CD14-positive monocyte (primary cell): ENCODE data around the gene EEF1B2. TPM values are rescaled to one million over a fixed set of nuclear protein-coding genes. Genes with fewer than 3 reads are reported as not detected.

Source experiments
- DNase-seq, 3 donors: peaks; one replicate each; pipeline ENCODE4 v3.0.0-alpha.2; 2011 to 2022
- H2AFZ ChIP-seq: 2 replicates; pipeline ENCODE4 v1.6.0; 2012; ENCODE audit warnings: mild to moderate bottlenecking, low read depth, low read length, inconsistent platforms; ENCODE audit not compliant: insufficient read depth, poor library complexity, severe bottlenecking
- H3K27ac ChIP-seq, 2 donors: 1 replicate in 1 of 2; 2 replicates in 1 of 2; pipeline ENCODE4 v1.5.1; 2012 to 2013; ENCODE audit warnings: low read length in 2 of 2, control low read depth in 1 of 2, inconsistent platforms in 1 of 2, low read depth in 1 of 2, mild to moderate bottlenecking in 1 of 2
- H3K27me3 ChIP-seq, 2 donors: one replicate each; pipeline versions ENCODE4 v1.6.0 to v1.6.1; 2011 to 2013; ENCODE audit warnings: low read length in 2 of 2; ENCODE audit not compliant: control insufficient read depth in 2 of 2, insufficient read depth in 2 of 2
- H3K36me3 ChIP-seq, 2 donors: replicated peaks in 1 of 2; 1 replicate in 1 of 2; 2 replicates in 1 of 2; pipeline versions ENCODE4 v1.5.1 to v1.6.1; 2012 to 2013; ENCODE audit warnings: low read length in 2 of 2, control low read depth in 1 of 2, inconsistent platforms in 1 of 2, mild to moderate bottlenecking in 1 of 2; ENCODE audit not compliant: insufficient read depth in 2 of 2, control insufficient read depth in 1 of 2
- H3K4me1 ChIP-seq, 2 donors: 1 replicate in 1 of 2; 2 replicates in 1 of 2; pipeline versions ENCODE4 v1.5.1 to v1.6.1; 2012 to 2013; ENCODE audit warnings: low read length in 2 of 2, control low read depth in 1 of 2, inconsistent platforms in 1 of 2, mild to moderate bottlenecking in 1 of 2, moderate library complexity in 1 of 2; ENCODE audit not compliant: insufficient read depth in 2 of 2, control insufficient read depth in 1 of 2
- H3K4me2 ChIP-seq: replicated peaks from 2 replicates; pipeline ENCODE3; 2012; ENCODE audit warnings: low read length, moderate library complexity, mild to moderate bottlenecking; ENCODE audit not compliant: poor library complexity, severe bottlenecking; ENCODE audit errors: extremely low read depth
- H3K4me3 ChIP-seq, 3 experiments: fragments of 200-600 bp in 1 of 3; sonication (generic) in 1 of 3; replicated peaks in 1 of 3; 1 replicate in 2 of 3; 2 replicates in 1 of 3; pipeline ENCODE4 v1.5.1; 2011 to 2013; ENCODE audit warnings: low read length in 3 of 3, mild to moderate bottlenecking in 3 of 3, control low read depth in 2 of 3, low read depth in 2 of 3, inconsistent platforms in 1 of 3, moderate library complexity in 1 of 3
- H3K79me2 ChIP-seq: 2 replicates; pipeline ENCODE4 v1.6.0; 2012; ENCODE audit warnings: mild to moderate bottlenecking, control low read depth, inconsistent platforms, low read length, moderate library complexity; ENCODE audit not compliant: insufficient read depth
- H3K9ac ChIP-seq: 2 replicates; pipeline ENCODE4 v1.6.0; 2017; ENCODE audit warnings: low read length, mild to moderate bottlenecking; ENCODE audit not compliant: insufficient read depth, poor library complexity, severe bottlenecking
- H3K9me3 ChIP-seq, 2 donors: replicated peaks in 1 of 2; 1 replicate in 1 of 2; 2 replicates in 1 of 2; pipeline versions ENCODE4 v1.5.1 to v1.6.1; 2012 to 2013; ENCODE audit warnings: low read length in 2 of 2, control low read depth in 1 of 2; ENCODE audit not compliant: control insufficient read depth in 1 of 2, insufficient read depth in 1 of 2
- H4K20me1 ChIP-seq: 2 replicates; pipeline ENCODE4 v1.6.0; 2012; ENCODE audit warnings: mild to moderate bottlenecking, low read length, control low read depth, moderate library complexity; ENCODE audit not compliant: insufficient read depth
- H3K27ac Mint-ChIP-seq, 7 donors: one replicate each; pipeline ENCODE4 v1.8.0; 2020; ENCODE audit warnings: mild to moderate bottlenecking in 7 of 7, mixed read lengths in 7 of 7, moderate library complexity in 6 of 7, inconsistent platforms in 2 of 7
- H3K27me3 Mint-ChIP-seq, 3 donors: one replicate each; pipeline ENCODE4 v1.8.0; 2021 to 2022; ENCODE audit warnings: low read depth in 3 of 3, mild to moderate bottlenecking in 3 of 3, mixed read lengths in 3 of 3, moderate library complexity in 3 of 3, inconsistent platforms in 1 of 3
- H3K36me3 Mint-ChIP-seq, 2 donors: one replicate each; pipeline ENCODE4 v1.8.0; 2020; ENCODE audit warnings: mixed read lengths in 2 of 2, inconsistent platforms in 1 of 2, mild to moderate bottlenecking in 1 of 2
- H3K4me1 Mint-ChIP-seq: one replicate; pipeline ENCODE4 v1.8.0; 2020; ENCODE audit warnings: mild to moderate bottlenecking, mixed read lengths
- H3K4me3 Mint-ChIP-seq, 2 donors: one replicate each; pipeline ENCODE4 v1.8.0; 2020; ENCODE audit warnings: mild to moderate bottlenecking in 2 of 2, mixed read lengths in 2 of 2, moderate library complexity in 1 of 2
- H3K9me3 Mint-ChIP-seq, 7 donors: one replicate each; pipeline ENCODE4 v1.8.0; 2020 to 2022; ENCODE audit warnings: mixed read lengths in 7 of 7, mild to moderate bottlenecking in 6 of 7, moderate library complexity in 6 of 7, inconsistent platforms in 2 of 7
- CTCF ChIP-seq: fragments of 200-600 bp; IDR thresholded peaks from one replicate; pipeline ENCODE4 v1.8.0; 2022; ENCODE audit warnings: antibody characterized with exemption, mild to moderate bottlenecking
- WGBS: methylation state at CpG from one replicate; pipeline ENCODE4 v1.1.5; 2013; ENCODE audit warnings: missing lambda C conversion rate; ENCODE audit not compliant: insufficient coverage; 5-methylcytosine and 5-hydroxymethylcytosine counted together
- intact Hi-C, 2 donors: fragments of 100-400 bp; cut with micrococcal nuclease; formaldehyde crosslinking; loops; one replicate each; pipeline versions ENCODE4 v1.15.0 to v1.15.1; 2023
- polyA plus RNA-seq, 3 donors: library from polyadenylated mRNA; depleted of rRNA in 1 of 3; unstranded in 2 of 3; stranded (reverse) in 1 of 3; fragments of 300-500 nt in 2 of 3; fragments of >200 nt in 1 of 3; fragmentation: Illumina TruSeq in 2 of 3; gene quantifications; 1 replicate in 2 of 3; 2 replicates in 1 of 3; pipeline ENCODE4 v1.2.3, GENCODE V29; 2012 to 2021

The EEF1B2 gene
- polyA plus RNA-seq, 3 donors = 330 to 406 (median 355) TPM

DNA sequence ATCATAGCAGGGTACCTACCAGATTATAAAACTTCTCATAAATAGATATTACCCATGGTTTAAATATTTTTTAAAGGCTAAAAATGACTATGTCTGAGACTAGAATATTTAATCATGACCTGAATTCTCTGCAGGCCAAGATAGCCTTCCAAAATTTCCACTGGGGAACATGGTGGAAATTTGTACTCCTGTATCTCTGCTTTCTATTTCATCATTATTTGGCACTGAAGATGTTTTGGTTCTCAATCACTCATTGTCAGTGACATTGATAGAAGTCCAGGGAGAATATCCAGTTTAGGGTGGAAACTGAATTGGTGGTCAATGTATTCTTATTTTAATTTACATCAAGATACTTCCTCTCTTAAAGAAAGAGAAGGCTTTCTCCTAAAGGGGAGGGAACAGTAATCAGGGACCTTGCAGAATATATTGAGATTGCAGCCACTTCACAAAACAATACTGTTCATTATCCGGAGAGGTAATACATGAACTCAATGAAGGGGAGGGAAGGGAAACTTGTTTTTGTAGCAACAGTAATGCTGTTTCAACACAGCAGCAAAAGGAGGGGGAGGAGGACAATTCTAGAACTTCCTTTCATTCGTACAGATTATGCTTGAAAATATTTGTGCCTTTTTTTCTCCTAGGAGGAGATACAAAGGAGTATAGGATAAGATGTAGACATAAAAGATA lies 34.1 kb downstream of the EEF1B2 start:
- Histone ChIP-seq H3K9ac (no peak overlapping the region), H3K36me3 (no peaks in the 10 kb centered on the region), H3K4me2 (no peak overlapping the region), H2AFZ (peak overlapping the region; percentile 46), H3K9me3 (no peaks in the 10 kb centered on the region), H3K4me3 (no peak overlapping the region), H4K20me1 (no peaks in the 10 kb centered on the region), H3K27me3 (no peaks in the 10 kb centered on the region), H3K4me1 (peaks cover 0 to 7% of the 10 kb centered on the region in 2 donors), H3K79me2 (no peaks in the 10 kb centered on the region), H3K27ac (no peak overlapping the region)
- TF ChIP-seq CTCF = no peak
- H3K27ac Mint-ChIP-seq = peak overlapping the region in 2 of 7 donors; percentile 8 to 60
- H3K36me3 Mint-ChIP-seq = no peaks in the 10 kb centered on the region
- intact Hi-C loops = no loop called here
- H3K27me3 Mint-ChIP-seq = peaks cover 4 to 21% (median 13%) of the 10 kb centered on the region in 3 donors
- H3K4me1 Mint-ChIP-seq = peaks cover 6% of the 10 kb centered on the region
- H3K4me3 Mint-ChIP-seq = no peak overlapping the region
- H3K9me3 Mint-ChIP-seq = peaks cover 0 to 3% (median 0%) of the 10 kb centered on the region in 7 donors
- WGBS = no CpG with 5 or more reads among the region's 2 CpGs
- no peak for DNase-seq

DNA sequence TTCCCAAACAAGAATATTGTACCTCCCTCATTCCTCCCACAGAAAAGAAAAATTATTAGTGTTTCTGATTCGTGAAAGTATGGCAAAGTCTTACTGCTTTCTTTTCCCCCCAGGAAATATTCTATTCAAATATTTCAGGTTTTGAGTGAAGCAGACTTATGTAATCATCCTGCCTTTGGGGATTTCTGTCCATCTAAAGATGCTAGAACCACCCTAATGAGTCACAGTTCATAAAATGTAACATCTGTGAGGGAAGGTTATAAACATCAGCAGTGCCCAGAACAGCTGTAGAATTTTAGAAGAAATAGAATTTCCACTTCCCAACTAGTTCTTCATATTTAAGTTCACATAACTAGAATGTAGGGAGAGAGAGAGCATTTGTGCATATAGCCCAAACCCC lies 39.0 kb downstream of the EEF1B2 start:
- Mint-ChIP-seq H3K9me3 (peaks cover 0 to 7% (median 0%) of the 10 kb centered on the region in 7 donors), H3K27ac (no peak overlapping the region), H3K4me3 (no peak overlapping the region), H3K36me3 (no peaks in the 10 kb centered on the region), H3K4me1 (peaks cover 6% of the 10 kb centered on the region), H3K27me3 (peaks cover 11 to 14% (median 11%) of the 10 kb centered on the region in 3 donors)
- no peaks in the 10 kb centered on the region for H3K9me3 ChIP-seq
- H3K27me3 ChIP-seq = no peaks in the 10 kb centered on the region
- H2AFZ ChIP-seq = no peak overlapping the region
- DNase-seq = no peak
- no peak overlapping the region for H3K9ac ChIP-seq
- TF ChIP-seq CTCF = no peak
- H3K79me2 ChIP-seq = no peaks in the 10 kb centered on the region
- H3K4me1 ChIP-seq = peaks cover 0 to 7% of the 10 kb centered on the region in 2 donors
- H3K4me2 ChIP-seq = no peak overlapping the region
- intact Hi-C loops = no loop called here
- H4K20me1 ChIP-seq = no peaks in the 10 kb centered on the region
- H3K36me3 ChIP-seq = no peaks in the 10 kb centered on the region
- no CpG with 5 or more reads among the region's 1 CpG for WGBS
- no peak overlapping the region for H3K4me3 ChIP-seq
- H3K27ac ChIP-seq = no peak overlapping the region
